GM12878 (cell line): ENCODE results near the gene BTBD10. TPM values are rescaled to one million over a fixed set of nuclear protein-coding genes. Genes with fewer than 3 reads are reported as not detected.
A peak's percentile ranks its signal among the peaks of the same experiment; 100 is the strongest.

Source experiments
- ATAC-seq: fragments of 200-7000 bp; cut with Tn5 transposase; 3 replicates; pipeline ENCODE4 v1.9.1; 2020; ENCODE audit warnings: mild to moderate bottlenecking, moderate library complexity
- BruUV-seq: library from RNA; stranded (reverse); fragments of 400-500 nt; replicated peaks from 2 replicates; lab custom pipeline; 2021; lab: Mats Ljungman, UMichigan
- CTCF ChIA-PET: fragments of 300-600 bp; sonication (Branson Sonifier 250); formaldehyde crosslinking; extraction: SDS; loops from one replicate; lab custom pipeline; 2021; ENCODE audit warnings: inconsistent platforms; lab: Yijun Ruan, JAX
- POLR2A ChIA-PET: fragments of 350-600 bp; formaldehyde crosslinking; extraction: SDS; loops from one replicate; lab custom pipeline; 2021; ENCODE audit warnings: inconsistent platforms; lab: Charles Lee
- RAD21 ChIA-PET: fragments of 300-600 bp; sonication (Branson Sonifier 250); formaldehyde crosslinking; loops from one replicate; lab custom pipeline; 2023; ENCODE audit warnings: antibody characterized with exemption; ENCODE audit not compliant: unreplicated experiment; lab: Charles Lee
- SMC1A ChIA-PET: fragments of 300-600 bp; sonication (Branson Sonifier 250); formaldehyde crosslinking; loops from one replicate; lab custom pipeline; 2023; ENCODE audit not compliant: unreplicated experiment, uncharacterized antibody; lab: Charles Lee
- DNase-seq: peaks from one replicate; pipeline ENCODE4 v3.0.0-alpha.2; 2011; ENCODE audit warnings: low read depth, low spot score
- FAIRE-seq: peaks from 3 replicates; lab custom pipeline; 2011; peaks lifted over from hg19 to GRCh38; lab: Jason Lieb, UNC
- H2AFZ ChIP-seq: 2 replicates; pipeline ENCODE4 v1.6.0; 2011; ENCODE audit warnings: low read depth, low read length, control low read depth; ENCODE audit not compliant: control insufficient read depth
- H3K27ac ChIP-seq: 2 replicates; pipeline ENCODE4 v1.5.1; 2011; ENCODE audit warnings: control low read depth; ENCODE audit not compliant: control insufficient read depth, insufficient read depth
- H3K27me3 ChIP-seq, 2 experiments: replicated peaks in 1 of 2; 2 replicates each; pipeline versions ENCODE4 v1.6.0 to v1.6.1; 2011; ENCODE audit warnings: low read length in 1 of 2; ENCODE audit not compliant: control insufficient read depth in 2 of 2, insufficient read depth in 2 of 2
- H3K36me3 ChIP-seq, 2 experiments: 2 replicates each; pipeline ENCODE4 v1.5.1; 2011; ENCODE audit warnings: low read length in 1 of 2; ENCODE audit not compliant: control insufficient read depth in 2 of 2, insufficient read depth in 2 of 2
- H3K4me1 ChIP-seq: 2 replicates; pipeline ENCODE4 v1.6.1; 2011; ENCODE audit warnings: mild to moderate bottlenecking, low read length, moderate library complexity, mixed read lengths; ENCODE audit not compliant: control insufficient read depth, insufficient read depth
- H3K4me2 ChIP-seq: 2 replicates; pipeline ENCODE4 v1.6.0; 2011; ENCODE audit warnings: control low read depth; ENCODE audit not compliant: control insufficient read depth, insufficient read depth
- H3K4me3 ChIP-seq: fragments of 200-600 bp; sonication (generic); 2 replicates; pipeline ENCODE4 v1.5.1; 2016
- H3K79me2 ChIP-seq: 2 replicates; pipeline ENCODE4 v1.6.0; 2011; ENCODE audit warnings: low read length; ENCODE audit not compliant: control insufficient read depth, insufficient read depth
- H3K9ac ChIP-seq: 2 replicates; pipeline ENCODE4 v1.8.0; 2011; ENCODE audit warnings: low read length, control low read depth, mixed read lengths; ENCODE audit not compliant: control insufficient read depth, insufficient read depth
- H3K9me3 ChIP-seq: replicated peaks from 3 replicates; pipeline ENCODE4 v1.5.1; 2011; ENCODE audit warnings: mild to moderate bottlenecking, low read length; ENCODE audit not compliant: control insufficient read depth, insufficient read depth
- H4K20me1 ChIP-seq: 2 replicates; pipeline ENCODE4 v1.6.0; 2011; ENCODE audit not compliant: control insufficient read depth, insufficient read depth
- KDM1A ChIP-seq: fragments of 200-600 bp; sonication (generic); IDR thresholded peaks from 2 replicates; pipeline ENCODE4 v1.6.1; 2016; ENCODE audit warnings: borderline replicate concordance
- NFYB ChIP-seq: IDR thresholded peaks from 2 replicates; pipeline ENCODE4 v1.6.1; 2011; ENCODE audit warnings: low read depth, mild to moderate bottlenecking, low read length, improper control_type of control experiment, moderate library complexity; ENCODE audit not compliant: insufficient read depth
- WGBS: methylation state at CpG from one replicate; pipeline ENCODE4 v1.1.6; 2016; ENCODE audit warnings: low lambda C conversion rate; ENCODE audit not compliant: insufficient replicate concordance, insufficient coverage; ENCODE audit errors: missing lambda C conversion rate; 5-methylcytosine and 5-hydroxymethylcytosine counted together
- in situ Hi-C: fragments of 300-500 bp; cut with MboI; formaldehyde crosslinking; loops from 9 replicates; pipeline ENCODE4 v1.14.3; 2018; ENCODE audit warnings: mixed read lengths
- intact Hi-C: fragments of 100-400 bp; cut with micrococcal nuclease; formaldehyde crosslinking; loops from one replicate; pipeline ENCODE4 v1.14.2; 2022; ENCODE audit not compliant: unreplicated experiment
- polyA plus RNA-seq, 11 experiments: library from polyadenylated mRNA; depleted of rRNA in 4 of 11; unstranded in 6 of 11; stranded (reverse) in 5 of 11; fragments of >200 nt; fragmentation: Nextera tagmentation in 4 of 11; fragmentation: Illumina TruSeq in 1 of 11; extraction: Ambion mirVana in 4 of 11; extraction: Trizol in 1 of 11; gene quantifications; 1 replicate in 1 of 11; 2 replicates in 10 of 11; pipeline versions ENCODE4 v1.2.1 to v1.2.3, GENCODE V29; 2011 to 2016; ENCODE audit warnings: inconsistent platforms in 2 of 11, missing spikeins in 2 of 11, low read depth in 1 of 11
- total RNA-seq, 4 experiments: library from RNA; depleted of rRNA in 3 of 4; stranded (reverse); fragments of >200 nt in 3 of 4; fragmentation: Illumina TruSeq in 1 of 4; extraction: Trizol in 1 of 4; gene quantifications; 2 replicates each; pipeline versions ENCODE4 v1.2.1 to v1.2.3, GENCODE V29; 2013 to 2021
- TF ChIP-seq, protein P1 (sequence below): fragments of 450-650 bp; IDR thresholded peaks from 2 replicates; pipeline ENCODE4 v1.6.1; 2018; ENCODE audit warnings: mild to moderate bottlenecking, low read depth, moderate library complexity; ENCODE audit not compliant: partially characterized antibody
- TF ChIP-seq, protein P2 (sequence below), 3 experiments: IDR thresholded peaks in 2 of 3; conservative IDR thresholded peaks in 1 of 3; 2 replicates each; pipeline ENCODE4 v1.5.1; 2011; ENCODE audit warnings: low read depth in 3 of 3, low read length in 3 of 3, mild to moderate bottlenecking in 3 of 3, control low read depth in 2 of 3, moderate library complexity in 2 of 3, inconsistent platforms in 1 of 3, mixed read lengths in 1 of 3; ENCODE audit not compliant: control insufficient read depth in 2 of 3, insufficient read depth in 1 of 3; ENCODE audit errors: extremely low read depth in 1 of 3

The BTBD10 gene
- total and polyA plus RNA-seq, 10 of the 15 experiments (the other 5 are each of a cell fraction or from before 2014, with no cell fraction given) = 20.8 to 38.8 (median 26.9) TPM

DNA sequence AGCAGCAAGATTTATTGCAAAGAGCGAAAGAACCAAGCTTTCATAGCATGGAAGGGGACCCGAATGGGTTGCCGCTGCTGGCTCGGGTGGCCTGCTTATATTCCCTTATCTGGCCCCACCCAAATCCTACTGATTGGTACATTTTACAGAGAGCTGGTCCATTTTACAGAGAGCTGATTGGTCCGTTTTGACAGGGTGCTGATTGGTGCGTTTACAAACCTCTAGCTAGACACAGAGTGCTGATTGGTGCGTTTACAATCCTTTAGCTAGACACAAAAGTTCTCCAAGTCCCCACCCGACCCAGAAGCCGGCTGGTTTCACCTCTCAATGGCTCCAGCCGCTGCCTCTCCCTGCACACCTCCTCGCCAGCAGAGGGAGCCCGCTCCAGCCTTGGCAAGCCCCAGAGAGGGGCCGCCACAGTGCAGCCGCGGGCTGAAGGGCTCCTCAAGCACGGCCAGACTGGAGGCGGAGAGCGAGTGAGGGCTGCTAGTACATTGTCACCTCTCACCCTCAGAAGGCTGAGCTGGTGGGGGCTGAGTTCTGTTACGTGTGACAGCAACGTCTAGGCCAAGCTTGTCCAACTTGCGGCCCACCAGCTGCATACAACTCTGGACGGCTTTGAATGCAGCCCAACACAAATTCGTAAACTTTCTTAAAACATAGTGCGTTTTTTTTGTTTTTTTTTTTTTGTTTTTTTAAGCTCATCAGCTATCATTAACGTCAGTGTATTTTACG lies 24.1 kb upstream of the BTBD10 start:
- RAD21 ChIA-PET = interaction anchor here (0.7 kb wide), 1 partner anchor 101 kb away, joined by 3 read pairs; no protein-coding TSS in a partner anchor
- Histone ChIP-seq H3K9ac (no peak overlapping the region), H3K36me3 (no peaks in the 10 kb centered on the region), H3K4me2 (no peak overlapping the region), H4K20me1 (no peaks in the 10 kb centered on the region), H3K4me3 (no peak overlapping the region), H3K27ac (no peak overlapping the region), H3K27me3 (no peaks in the 10 kb centered on the region), H3K79me2 (no peaks in the 10 kb centered on the region), H2AFZ (no peak overlapping the region), H3K4me1 (no peaks in the 10 kb centered on the region), H3K9me3 (no peaks in the 10 kb centered on the region; the same call in 2 of the 3 replicates)
- in situ Hi-C loops = no loop called here
- CTCF ChIA-PET = interaction anchor here (0.6 to 2.2 kb wide), 7 partner anchors 9 to 765 kb away, joined by 3 to 8 read pairs (median 4); no protein-coding TSS in a partner anchor
- POLR2A ChIA-PET = interaction anchor here (0.6 kb wide), 1 partner anchor 9 kb away, joined by 3 read pairs; no protein-coding TSS in a partner anchor
- intact Hi-C loops = loop anchor here (10.0 kb wide), 1 partner anchor 758 kb away; no protein-coding TSS in a partner anchor
- ATAC-seq = peak; percentile 87
- TF ChIP-seq NFYB (peak; percentile 29; the same call in 1 of the 2 replicates), KDM1A (no peak)
- TF ChIP-seq, protein P1, sequence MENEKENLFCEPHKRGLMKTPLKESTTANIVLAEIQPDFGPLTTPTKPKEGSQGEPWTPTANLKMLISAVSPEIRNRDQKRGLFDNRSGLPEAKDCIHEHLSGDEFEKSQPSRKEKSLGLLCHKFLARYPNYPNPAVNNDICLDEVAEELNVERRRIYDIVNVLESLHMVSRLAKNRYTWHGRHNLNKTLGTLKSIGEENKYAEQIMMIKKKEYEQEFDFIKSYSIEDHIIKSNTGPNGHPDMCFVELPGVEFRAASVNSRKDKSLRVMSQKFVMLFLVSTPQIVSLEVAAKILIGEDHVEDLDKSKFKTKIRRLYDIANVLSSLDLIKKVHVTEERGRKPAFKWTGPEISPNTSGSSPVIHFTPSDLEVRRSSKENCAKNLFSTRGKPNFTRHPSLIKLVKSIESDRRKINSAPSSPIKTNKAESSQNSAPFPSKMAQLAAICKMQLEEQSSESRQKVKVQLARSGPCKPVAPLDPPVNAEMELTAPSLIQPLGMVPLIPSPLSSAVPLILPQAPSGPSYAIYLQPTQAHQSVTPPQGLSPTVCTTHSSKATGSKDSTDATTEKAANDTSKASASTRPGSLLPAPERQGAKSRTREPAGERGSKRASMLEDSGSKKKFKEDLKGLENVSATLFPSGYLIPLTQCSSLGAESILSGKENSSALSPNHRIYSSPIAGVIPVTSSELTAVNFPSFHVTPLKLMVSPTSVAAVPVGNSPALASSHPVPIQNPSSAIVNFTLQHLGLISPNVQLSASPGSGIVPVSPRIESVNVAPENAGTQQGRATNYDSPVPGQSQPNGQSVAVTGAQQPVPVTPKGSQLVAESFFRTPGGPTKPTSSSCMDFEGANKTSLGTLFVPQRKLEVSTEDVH = no peak
- TF ChIP-seq, protein P2, sequence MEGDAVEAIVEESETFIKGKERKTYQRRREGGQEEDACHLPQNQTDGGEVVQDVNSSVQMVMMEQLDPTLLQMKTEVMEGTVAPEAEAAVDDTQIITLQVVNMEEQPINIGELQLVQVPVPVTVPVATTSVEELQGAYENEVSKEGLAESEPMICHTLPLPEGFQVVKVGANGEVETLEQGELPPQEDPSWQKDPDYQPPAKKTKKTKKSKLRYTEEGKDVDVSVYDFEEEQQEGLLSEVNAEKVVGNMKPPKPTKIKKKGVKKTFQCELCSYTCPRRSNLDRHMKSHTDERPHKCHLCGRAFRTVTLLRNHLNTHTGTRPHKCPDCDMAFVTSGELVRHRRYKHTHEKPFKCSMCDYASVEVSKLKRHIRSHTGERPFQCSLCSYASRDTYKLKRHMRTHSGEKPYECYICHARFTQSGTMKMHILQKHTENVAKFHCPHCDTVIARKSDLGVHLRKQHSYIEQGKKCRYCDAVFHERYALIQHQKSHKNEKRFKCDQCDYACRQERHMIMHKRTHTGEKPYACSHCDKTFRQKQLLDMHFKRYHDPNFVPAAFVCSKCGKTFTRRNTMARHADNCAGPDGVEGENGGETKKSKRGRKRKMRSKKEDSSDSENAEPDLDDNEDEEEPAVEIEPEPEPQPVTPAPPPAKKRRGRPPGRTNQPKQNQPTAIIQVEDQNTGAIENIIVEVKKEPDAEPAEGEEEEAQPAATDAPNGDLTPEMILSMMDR (IDR thresholded peaks at IDR 0.05 in 2 of 3, conservative IDR thresholded peaks at IDR 0.05 in 1 of 3; ENCODE audit: control insufficient read depth in 2 of 3, extremely low read depth in 1 of 3, insufficient read depth in 1 of 3, low read depth in 3 of 3, low read length in 3 of 3) = peak in 2 of 3 experiments; percentile 12 to 15; a peak in 1 of 6 replicates
- SMC1A ChIA-PET = interaction anchor here (1.4 kb wide), 1 partner anchor 180 kb away, joined by 3 read pairs; no protein-coding TSS in a partner anchor
- BruUV-seq = no TSS peak
- no peak for FAIRE-seq
- DNase-seq = no peak
- 55% methylated on average over 23 of the region's 26 CpGs for WGBS
